HepG2 (cell line): ENCODE data around the gene BEX1. TPM values are rescaled to one million over a fixed set of nuclear protein-coding genes. Genes with fewer than 3 reads are reported as not detected.

Experiments
- ATAC-seq: fragments of 200-7000 bp; cut with Tn5 transposase; 3 replicates; pipeline ENCODE4 v1.9.1; 2020; ENCODE audit warnings: mild to moderate bottlenecking, moderate library complexity
- BruUV-seq: library from RNA; stranded (reverse); fragments of 400-500 nt; replicated peaks from 2 replicates; lab custom pipeline; 2021; lab: Mats Ljungman, UMichigan
- CTCF ChIA-PET: fragments of 300-600 bp; formaldehyde crosslinking; extraction: SDS; loops from one replicate; lab custom pipeline; 2021; ENCODE audit warnings: low total read pairs, inconsistent platforms, low intra/inter-chr PET ratio; lab: Yijun Ruan, JAX
- POLR2A ChIA-PET: fragments of 350-600 bp; sonication (Branson Sonifier 250); formaldehyde crosslinking; loops from one replicate; lab custom pipeline; 2020; ENCODE audit warnings: antibody characterized with exemption, inconsistent platforms; lab: Yijun Ruan, JAX
- DNase-seq: peaks from one replicate; pipeline ENCODE4 v3.0.0-alpha.2; 2015; ENCODE audit warnings: low spot score
- FAIRE-seq: peaks from 3 replicates; lab custom pipeline; 2011; peaks lifted over from hg19 to GRCh38; lab: Jason Lieb, UNC
- H2AFZ ChIP-seq: one replicate; pipeline ENCODE4 v1.6.1; 2011; ENCODE audit warnings: low read length, inconsistent platforms
- H3K27ac ChIP-seq: fragments of 300-600 bp; 3 replicates; pipeline ENCODE4 v1.8.0; 2011; ENCODE audit warnings: mixed run types, mild to moderate bottlenecking, mixed read lengths, low read length, inconsistent platforms; ENCODE audit not compliant: insufficient read depth; ENCODE audit errors: extremely low read length
- H3K27me3 ChIP-seq, 2 experiments: fragments of 200-600 bp in 1 of 2; 2 replicates in 1 of 2; 3 replicates in 1 of 2; pipeline versions ENCODE4 v1.6.0 to v1.8.0; 2011; ENCODE audit warnings: low read length in 2 of 2, mild to moderate bottlenecking in 2 of 2, moderate library complexity in 2 of 2, inconsistent platforms in 1 of 2; ENCODE audit not compliant: insufficient read depth in 2 of 2, control insufficient read depth in 1 of 2
- H3K36me3 ChIP-seq, 2 experiments: fragments of 200-600 bp in 1 of 2; replicated peaks in 1 of 2; 2 replicates in 1 of 2; 3 replicates in 1 of 2; pipeline versions ENCODE4 v1.5.1 to v1.8.0; 2011; ENCODE audit warnings: low read length in 2 of 2, inconsistent platforms in 1 of 2; ENCODE audit not compliant: insufficient read depth in 2 of 2, control insufficient read depth in 1 of 2
- H3K4me1 ChIP-seq: 2 replicates; pipeline ENCODE4 v1.5.1; 2012; ENCODE audit warnings: low read length, inconsistent platforms; ENCODE audit not compliant: insufficient read depth
- H3K4me2 ChIP-seq: 2 replicates; pipeline ENCODE4 v1.6.0; 2011; ENCODE audit warnings: low read depth, low read length, inconsistent platforms
- H3K4me3 ChIP-seq, 3 experiments: fragments of 200-600 bp in 1 of 3; sonication (generic), shearing (Covaris generic) in 1 of 3; replicated peaks in 1 of 3; 2 replicates each; pipeline ENCODE4 v1.5.1; 2011 to 2016; ENCODE audit warnings: low read length in 3 of 3, inconsistent platforms in 2 of 3, low read depth in 2 of 3, mild to moderate bottlenecking in 2 of 3, control low read depth in 1 of 3, mixed read lengths in 1 of 3; ENCODE audit not compliant: insufficient read depth in 1 of 3
- H3K79me2 ChIP-seq: one replicate; pipeline ENCODE4 v1.6.1; 2011; ENCODE audit warnings: low read length, inconsistent platforms; ENCODE audit not compliant: insufficient read depth
- H3K9ac ChIP-seq: 2 replicates; pipeline ENCODE4 v1.6.0; 2011; ENCODE audit warnings: mild to moderate bottlenecking, low read depth, low read length, inconsistent platforms; ENCODE audit not compliant: insufficient read depth
- H3K9me3 ChIP-seq: 2 replicates; pipeline ENCODE4 v1.5.1; 2012; ENCODE audit warnings: mild to moderate bottlenecking, low read length
- H4K20me1 ChIP-seq: 2 replicates; pipeline ENCODE4 v1.6.0; 2011; ENCODE audit warnings: inconsistent platforms, mild to moderate bottlenecking, low read length, moderate library complexity; ENCODE audit not compliant: insufficient read depth
- AHR ChIP-seq: IDR thresholded peaks from 2 replicates; pipeline ENCODE4 v1.6.1; 2018; ENCODE audit warnings: missing genetic modification reagents, missing compliant biosample characterization
- CBX2 ChIP-seq, 2 experiments: fragments of 200-600 bp in 1 of 2; sonication (generic); formaldehyde crosslinking in 1 of 2; IDR thresholded peaks; 2 replicates each; pipeline versions ENCODE4 v1.7.0 to v1.8.1; 2018 to 2022; ENCODE audit warnings: low read depth in 2 of 2, low read length in 1 of 2, mild to moderate bottlenecking in 1 of 2, missing genetic modification reagents in 1 of 2
- CENPT ChIP-seq: sonication (generic); formaldehyde crosslinking; IDR thresholded peaks from 2 replicates; pipeline ENCODE4 v1.8.0; 2022; ENCODE audit warnings: low read depth, mild to moderate bottlenecking, moderate library complexity, missing genetic modification reagents
- PAXIP1 ChIP-seq: sonication (generic); formaldehyde crosslinking; conservative IDR thresholded peaks from 2 replicates; pipeline ENCODE4 v1.4.0; 2020; ENCODE audit warnings: mild to moderate bottlenecking, missing genetic modification reagents, moderate library complexity
- POLR2G ChIP-seq: fragments of 200-400 bp; formaldehyde crosslinking; IDR thresholded peaks from 2 replicates; pipeline ENCODE4 v1.6.1; 2018; ENCODE audit warnings: mild to moderate bottlenecking, low read depth, low read length, moderate library complexity
- TCF7L2 ChIP-seq: IDR thresholded peaks from 2 replicates; pipeline ENCODE4 v1.6.1; 2011; ENCODE audit warnings: mild to moderate bottlenecking, low read depth, low read length, moderate library complexity
- ZBTB33 ChIP-seq: sonication (generic); formaldehyde crosslinking; IDR thresholded peaks from 2 replicates; pipeline ENCODE4 v1.4.0; 2020; ENCODE audit warnings: missing genetic modification reagents
- ZBTB49 ChIP-seq: sonication (generic); formaldehyde crosslinking; IDR thresholded peaks from 2 replicates; pipeline ENCODE4 v1.4.0; 2020; ENCODE audit warnings: missing genetic modification reagents, borderline replicate concordance
- ZNF263 ChIP-seq: sonication (generic); formaldehyde crosslinking; IDR thresholded peaks from 2 replicates; pipeline ENCODE4 v1.4.0; 2020; ENCODE audit warnings: missing genetic modification reagents
- ZNF496 ChIP-seq: sonication (generic); formaldehyde crosslinking; IDR thresholded peaks from 2 replicates; pipeline ENCODE4 v1.8.1; 2023; ENCODE audit warnings: mild to moderate bottlenecking, moderate library complexity, missing genetic modification reagents; ENCODE audit not compliant: insufficient replicate concordance
- ZNF850 ChIP-seq: sonication (generic); formaldehyde crosslinking; conservative IDR thresholded peaks from 2 replicates; pipeline ENCODE4 v1.9.0; 2021; ENCODE audit warnings: mild to moderate bottlenecking, missing genetic modification reagents
- WGBS: methylation state at CpG from one replicate; pipeline ENCODE4 v1.1.6; 2017; ENCODE audit warnings: low lambda C conversion rate; 5-methylcytosine and 5-hydroxymethylcytosine counted together
- in situ Hi-C: cut with HindIII; loops from 2 replicates; pipeline ENCODE4 v1.10.0; 2017; ENCODE audit warnings: low pct_unique_long_range_greater_than_20kb; ENCODE audit not compliant: extremely low pct_ligation_motif_present
- intact Hi-C: fragments of 100-400 bp; cut with micrococcal nuclease; formaldehyde crosslinking; loops from one replicate; pipeline ENCODE4 v1.10.0; 2022; ENCODE audit not compliant: unreplicated experiment
- polyA plus RNA-seq, 8 experiments: library from polyadenylated mRNA; depleted of rRNA in 3 of 8; stranded (reverse) in 7 of 8; unstranded in 1 of 8; fragments of >200 nt; fragmentation: Illumina TruSeq in 4 of 8; extraction: Trizol in 4 of 8; gene quantifications; 2 replicates each; pipeline versions ENCODE4 v1.2.1 to v1.2.3, GENCODE V29; 2011 to 2016; ENCODE audit warnings: low read depth in 4 of 8, missing spikeins in 1 of 8, mixed read lengths in 1 of 8; ENCODE audit not compliant: insufficient read depth in 1 of 8
- total RNA-seq, 5 experiments: library from RNA; depleted of rRNA; stranded (reverse); fragments of >200 nt; fragmentation: Illumina TruSeq; extraction: Trizol; gene quantifications; 2 replicates each; pipeline ENCODE4 v1.2.3, GENCODE V29; 2016; ENCODE audit warnings: low read depth in 1 of 5

The BEX1 gene
- total and polyA plus RNA-seq, 2 of the 13 experiments (the other 11 are each of a cell fraction or from before 2014, with no cell fraction given), result 29.4 to 69.4 TPM

- ATAC-seq (no peak), DNase-seq (no peak), FAIRE-seq (no peak)
- 72% methylated on average over 2 of the region's 2 CpGs for WGBS
- Histone ChIP-seq H3K9ac (no peak overlapping the region), H3K9me3 (no peaks in the 10 kb centered on the region), H3K4me3 (no peak overlapping the region), H3K27me3 (no peaks in the 10 kb centered on the region), H3K27ac (no peak overlapping the region), H3K36me3 (no peaks in the 10 kb centered on the region), H3K79me2 (no peaks in the 10 kb centered on the region), H3K4me2 (no peak overlapping the region), H2AFZ (no peak overlapping the region), H3K4me1 (no peaks in the 10 kb centered on the region), H4K20me1 (no peaks in the 10 kb centered on the region)
- ChIA-PET CTCF (no interaction called here), POLR2A (no interaction called here)
- in situ Hi-C loops, result no loop called here
- intact Hi-C loops, result no loop called here
- no TSS peak for BruUV-seq
- TF ChIP-seq POLR2G (no peak), PAXIP1 (no peak), ZNF263 (no peak), TCF7L2 (no peak)
Observed at GRCh38 chrX:103098488-103098887, 34.5 kb upstream of the BEX1 start.

GRCh38 chrX:103092942-103093341, 29.0 kb upstream of the BEX1 start, which contains the start of gene NXF3:
NXF3 (minus strand) TSS chrX:103093143; CDS start chrX:103093023, 120 bp downstream.
- no peaks in the 10 kb centered on the region for H4K20me1 ChIP-seq
- H3K4me2 ChIP-seq, result no peak within 1 kb of the TSS
- WGBS, result 80% methylated on average over 1 of the region's 5 CpGs
- H3K4me3 ChIP-seq, result no peak within 1 kb of the TSS
- intact Hi-C loops (no loop called here), in situ Hi-C loops (no loop called here)
- no peaks in the 10 kb centered on the region for H3K79me2 ChIP-seq
- no peaks in the 10 kb centered on the region for H3K36me3 ChIP-seq
- no peak within 1 kb of the TSS for H2AFZ ChIP-seq
- POLR2A ChIA-PET, result no interaction called here
- H3K4me1 ChIP-seq, result no peaks in the 10 kb centered on the region
- ATAC-seq, result no peak
- no peaks in the 10 kb centered on the region for H3K9me3 ChIP-seq
- FAIRE-seq, result no peak
- CTCF ChIA-PET, result no interaction called here
- DNase-seq, result no peak
- BruUV-seq, result no TSS peak
- no peaks in the 10 kb centered on the region for H3K27me3 ChIP-seq
- H3K27ac ChIP-seq, result no peak within 1 kb of the TSS
- H3K9ac ChIP-seq, result no peak within 1 kb of the TSS
- TF ChIP-seq ZBTB33 (CRISPR knock-in tag) (no peak), CBX2 (IDR thresholded peaks at IDR 0.05; ENCODE audit: low read depth, low read length) (no peak), CBX2 (CRISPR knock-in tag; IDR thresholded peaks at IDR 0.05; ENCODE audit: low read depth) (no peak), ZNF850 (CRISPR knock-in tag) (no peak), CENPT (no peak), AHR (CRISPR knock-in tag) (no peak), ZNF496 (CRISPR knock-in tag) (no peak), ZBTB49 (CRISPR knock-in tag) (no peak)
